Right ventricle myocardium superior (tissue), 1 donor: Measurements from ENCODE around the gene IQSEC1. TPM values are rescaled to one million over a fixed set of nuclear protein-coding genes. Genes with fewer than 3 reads are reported as not detected.

Source experiments
- ATAC-seq: fragments of 200-7000 bp; cut with Tn5 transposase; one replicate; pipeline ENCODE4 v1.9.1; 2020; ENCODE audit warnings: mild to moderate bottlenecking; ENCODE audit not compliant: poor library complexity
- DNase-seq: peaks from one replicate; pipeline ENCODE4 v3.0.0-alpha.2; 2020
- intact Hi-C: fragments of 100-400 bp; cut with DNase I; formaldehyde crosslinking; loops from one replicate; pipeline ENCODE4 v1.11.2; 2022
- total RNA-seq: library from RNA; stranded (reverse); fragmentation: NEBNext Ultra II Directional; extraction: Animal tissue kit (Norgen Biotek cat#: 25700); gene quantifications from one replicate; pipeline ENCODE4 v1.2.1, GENCODE V29; 2021
- donor health status: DM: no; HTN: yes; CAD: no; lungs with severe emphysema.

Gene IQSEC1
- total RNA-seq, 1 donor from 2014 or later = 78.6 TPM

DNA sequence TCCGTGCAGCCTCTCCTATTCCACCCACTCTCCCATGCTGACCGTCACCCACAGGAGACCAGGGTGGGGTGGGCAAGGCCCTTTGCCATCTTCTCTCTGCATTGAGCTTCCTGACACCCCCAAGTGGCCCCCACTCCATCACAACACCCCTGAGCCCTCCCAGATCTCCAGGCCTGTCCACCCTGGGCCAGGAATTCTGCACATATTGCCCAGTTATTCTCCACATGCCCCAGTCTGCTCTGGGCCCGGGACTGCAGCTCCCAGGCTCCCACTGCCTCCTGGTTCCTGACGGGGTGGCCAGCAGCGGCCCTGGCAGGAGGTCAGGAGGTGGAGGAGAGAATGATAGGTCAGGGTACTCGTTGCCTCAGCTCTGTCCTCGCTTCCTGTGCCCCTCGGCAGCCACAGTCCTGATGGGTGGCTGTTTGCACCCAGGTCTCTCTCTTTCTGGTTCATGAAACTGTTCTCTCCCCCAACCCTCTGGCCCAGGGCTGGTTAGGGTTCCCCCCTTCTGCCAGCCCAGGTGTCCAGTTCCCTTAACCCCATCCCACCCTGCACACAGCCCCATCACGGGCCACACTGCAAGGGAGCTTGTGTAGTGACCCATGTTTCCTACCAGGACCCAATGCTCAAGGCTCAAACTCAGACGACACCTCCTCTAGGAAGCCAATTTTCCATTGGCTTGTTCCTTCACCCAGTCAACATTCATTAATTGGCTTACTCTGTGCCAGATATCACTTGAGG lies 47.3 kb downstream of the IQSEC1 start:
- no peak for ATAC-seq
- intact Hi-C loops = no loop called here
- DNase-seq = no peak

GRCh38 chr3:13025090-13025489 lies 48.1 kb downstream of the IQSEC1 start:
- DNase-seq = peak; percentile 72
- ATAC-seq = peak; percentile 23

DNA sequence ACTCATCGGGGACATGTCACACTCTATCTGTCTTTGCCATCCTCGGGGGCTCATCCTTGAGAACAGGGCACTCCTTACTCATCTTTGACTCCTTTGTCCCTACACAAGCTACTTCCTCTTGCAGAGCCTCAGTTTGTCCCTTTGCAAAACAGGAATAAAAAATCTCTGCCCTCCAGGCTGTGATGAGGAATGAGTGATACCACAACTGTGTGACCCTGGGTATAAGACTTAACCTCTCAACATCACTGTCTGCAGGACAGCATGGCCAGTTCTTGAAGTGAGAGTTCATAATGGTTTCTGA lies 48.5 kb downstream of the IQSEC1 start:
- ATAC-seq (no peak), DNase-seq (no peak)
- intact Hi-C loops = no loop called here

More at GRCh38 chr3:13025090-13025489, 48.1 kb downstream of the IQSEC1 start:
- intact Hi-C loops = no loop called here

- DNase-seq (no peak), ATAC-seq (no peak)
- intact Hi-C loops = no loop called here
These were observed 49.1 kb downstream of the IQSEC1 start for GRCh38 chr3:13023971-13024764.

GRCh38 chr3:13023235-13023970 lies 49.8 kb downstream of the IQSEC1 start:
- peak; percentile 12 for ATAC-seq
- intact Hi-C loops = no loop called here
- DNase-seq = peak; percentile 31

DNA sequence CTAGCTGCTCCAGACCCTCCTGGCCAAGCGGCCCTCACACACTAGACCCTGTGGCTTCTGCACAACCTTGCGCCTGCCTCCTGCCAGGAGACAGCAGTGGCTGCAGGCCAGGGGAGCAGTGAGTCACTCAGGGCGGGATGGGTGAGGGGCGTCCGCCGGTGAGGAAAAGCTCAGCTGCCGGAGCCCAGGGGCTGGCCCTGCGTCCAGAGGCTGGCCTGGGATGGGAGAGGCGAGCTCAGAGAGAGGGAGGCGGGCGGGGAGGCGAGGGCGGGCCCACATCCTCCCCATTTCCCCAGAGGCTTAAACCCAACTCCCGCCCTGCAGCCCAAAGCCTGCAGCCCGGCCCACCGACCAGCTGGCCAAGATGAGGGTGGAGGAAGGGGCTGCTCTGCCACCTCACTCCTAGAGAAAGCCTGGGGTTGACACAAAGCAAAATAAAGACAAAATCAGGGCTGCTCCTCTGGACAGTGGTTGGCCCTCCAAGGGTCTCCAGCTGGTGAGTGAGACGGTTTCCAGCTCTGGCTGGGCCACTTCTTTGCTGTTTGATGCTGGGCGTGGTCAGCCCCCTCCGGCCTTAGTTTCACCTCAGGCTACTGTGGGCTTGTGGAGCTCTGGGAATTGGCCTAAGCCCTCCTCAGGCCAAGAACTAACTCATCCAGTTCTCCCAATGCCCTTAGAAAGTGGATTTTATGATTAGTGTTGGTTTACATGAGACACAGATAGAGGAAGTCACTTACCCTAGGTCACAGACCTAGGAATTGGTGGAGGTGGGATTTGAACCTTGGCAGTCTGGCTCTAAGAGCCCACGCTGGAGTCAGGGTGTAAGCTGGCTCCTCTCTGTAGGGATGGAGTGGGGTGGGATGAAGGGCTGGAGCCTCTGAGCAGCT lies 50.6 kb downstream of the IQSEC1 start:
- ATAC-seq = peak; percentile 70
- DNase-seq = peak; percentile 88
- intact Hi-C loops = no loop called here

- DNase-seq (peak; percentile 74), ATAC-seq (no peak)
- intact Hi-C loops = no loop called here
These were observed 51.8 kb downstream of the IQSEC1 start for GRCh38 chr3:13021141-13022114.

GRCh38 chr3:13020159-13020750 lies 53.0 kb downstream of the IQSEC1 start:
- DNase-seq = peak; percentile 25
- intact Hi-C loops = no loop called here
- no peak for ATAC-seq

- ATAC-seq (peak; percentile 35), DNase-seq (peak; percentile 72)
- intact Hi-C loops = no loop called here
These were observed 53.8 kb downstream of the IQSEC1 start for GRCh38 chr3:13019243-13020095.

GRCh38 chr3:13018561-13019242 lies 54.5 kb downstream of the IQSEC1 start:
- DNase-seq = peak; percentile 35
- intact Hi-C loops = no loop called here
- no peak for ATAC-seq

DNA sequence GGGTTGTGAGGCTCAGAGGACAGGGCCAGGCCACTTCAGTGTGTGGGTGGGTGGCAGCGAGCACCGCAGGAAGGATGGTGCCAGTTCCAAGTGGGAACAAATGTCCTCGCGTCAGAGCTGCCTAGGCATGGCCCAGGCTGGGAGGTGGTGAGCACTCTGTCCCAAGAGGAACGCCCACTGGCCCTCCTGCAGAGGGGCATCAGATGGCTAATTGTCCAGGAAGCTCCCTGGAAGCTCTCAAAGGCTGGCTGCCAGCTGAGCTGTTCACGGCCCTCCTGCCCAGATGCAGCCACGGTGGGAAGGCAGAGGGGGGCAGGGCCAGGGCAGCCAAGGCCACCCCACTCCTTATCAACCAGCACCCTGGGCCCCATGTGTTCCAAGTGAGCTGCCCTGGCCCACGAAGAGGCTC lies 55.2 kb downstream of the IQSEC1 start:
- ATAC-seq (peak; percentile 11), DNase-seq (peak; percentile 51)
- intact Hi-C loops = no loop called here

DNA sequence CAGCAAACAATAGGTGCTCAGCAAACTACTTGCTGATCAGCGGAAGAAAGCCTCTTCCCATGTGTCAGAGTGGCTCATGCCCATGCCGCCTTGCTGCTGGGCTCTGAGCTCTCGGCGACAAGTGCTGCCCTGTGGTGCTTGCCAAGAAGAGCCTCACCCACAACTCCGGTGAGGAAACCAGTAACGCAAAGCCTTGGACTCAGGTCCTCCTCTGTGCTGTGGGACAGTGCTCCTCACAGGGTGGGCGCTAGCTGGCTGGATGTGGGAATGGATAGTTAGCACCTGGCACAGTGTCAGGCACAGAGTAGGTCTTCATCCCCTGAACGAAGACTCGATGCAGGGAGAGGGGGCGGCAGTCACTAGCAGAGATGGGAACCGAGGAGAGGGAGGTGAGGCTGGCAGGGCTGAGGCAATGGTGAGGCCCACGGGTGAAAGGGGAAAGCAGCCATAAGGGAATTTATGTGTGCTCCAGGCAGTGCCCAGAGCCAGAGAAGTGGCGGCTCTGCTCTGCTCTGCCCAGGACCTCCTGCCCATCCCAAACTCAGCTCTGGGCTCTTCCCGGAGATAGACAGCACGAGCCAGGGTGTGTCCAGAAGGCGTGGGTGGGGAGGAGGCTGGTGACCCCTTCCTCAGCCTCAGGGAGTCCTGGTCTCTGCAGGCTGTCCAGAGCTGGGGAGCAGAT lies 55.7 kb downstream of the IQSEC1 start:
- ATAC-seq = no peak
- intact Hi-C loops = no loop called here
- peak; percentile 27 for DNase-seq

DNA sequence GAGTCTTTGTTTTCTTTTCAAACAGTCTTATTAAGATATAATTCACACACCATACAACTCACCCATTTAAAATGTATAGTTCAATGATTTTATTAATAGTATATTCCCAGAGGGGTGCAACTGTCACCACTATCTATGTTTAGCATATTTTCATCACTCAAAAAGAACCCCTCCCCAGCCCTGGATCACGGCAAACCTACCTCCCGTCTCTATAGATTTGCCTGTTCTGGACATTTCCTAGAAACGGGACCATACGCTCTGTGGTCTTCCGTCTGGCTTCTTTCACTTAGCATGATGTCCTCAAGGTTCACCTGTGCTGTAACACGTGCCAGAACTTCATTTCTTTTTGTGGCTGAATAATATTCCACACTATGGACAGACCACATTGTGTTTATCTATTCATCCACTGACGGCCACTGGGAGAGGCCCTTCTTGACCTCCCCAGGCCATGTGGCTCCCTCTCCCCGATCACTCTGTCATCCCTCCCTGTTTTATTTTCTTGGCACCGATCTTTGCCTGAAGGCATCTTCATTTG lies 56.4 kb downstream of the IQSEC1 start:
- ATAC-seq = no peak
- no peak for DNase-seq
- intact Hi-C loops = no loop called here

- DNase-seq (peak; percentile 74), ATAC-seq (peak; percentile 50)
- intact Hi-C loops = no loop called here
These were observed 57.0 kb downstream of the IQSEC1 start for GRCh38 chr3:13016083-13016720.
